ENCODE measurements around the gene TIMP2. TPM values are rescaled to one million over a fixed set of nuclear protein-coding genes. Genes with fewer than 3 reads are reported as not detected.

TIMP2 gene
- total RNA-seq, 1 experiment from 2014 or later = 60.5 TPM

GRCh38 chr17:78842881-78843565 is 82.2 kb downstream of the TIMP2 start:
- intact Hi-C loops (cut with micrococcal nuclease; ENCODE audit: unreplicated experiment) = no loop called here
- BruUV-seq (replicated peaks) = no TSS peak
- no peaks in the 10 kb centered on the region for H3K27me3 ChIP-seq (replicated peaks; ENCODE audit: insufficient read depth, low read depth, low read length, poor library complexity)
- no peaks in the 10 kb centered on the region for H3K9me3 ChIP-seq (ENCODE audit: low read depth, low read length, poor library complexity, severe bottlenecking)
- no peak overlapping the region for H3K4me3 ChIP-seq (ENCODE audit: low read depth, low read length, poor library complexity, severe bottlenecking)
- no peaks in the 10 kb centered on the region for H3K4me1 ChIP-seq (ENCODE audit: insufficient read depth, low read length, poor library complexity, severe bottlenecking)
- peak; percentile 76 for DNase-seq (ENCODE audit: low spot score)
- H3K27ac ChIP-seq (ENCODE audit: low read depth, low read length, poor library complexity, severe bottlenecking) = no peak overlapping the region
- peaks cover 4% of the 10 kb centered on the region for H3K36me3 ChIP-seq (ENCODE audit: insufficient read depth, low read length, poor library complexity, severe bottlenecking)
- no peak for TF ChIP-seq EZH2 (IDR thresholded peaks at IDR 0.05; ENCODE audit: borderline replicate concordance, low read depth, low read length, poor library complexity, severe bottlenecking)
- TF ChIP-seq CTCF (conservative IDR thresholded peaks at IDR 0.05; ENCODE audit: low read depth, low read length) = peak; percentile 84
- ChIA-PET POLR2A (ENCODE audit: low non-redundant PET) (no interaction called here), CTCF (interaction anchor here (0.5 to 0.6 kb wide), 3 partner anchors 80 to 346 kb away, joined by 3 to 6 read pairs (median 3); no protein-coding TSS in a partner anchor)

- H3K4me1 ChIP-seq (ENCODE audit: insufficient read depth, low read length, poor library complexity, severe bottlenecking) = no peaks in the 10 kb centered on the region
- H3K36me3 ChIP-seq (ENCODE audit: insufficient read depth, low read length, poor library complexity, severe bottlenecking) = peaks cover 24% of the 10 kb centered on the region
- H3K9me3 ChIP-seq (ENCODE audit: low read depth, low read length, poor library complexity, severe bottlenecking) = no peaks in the 10 kb centered on the region
- BruUV-seq (replicated peaks) = no TSS peak
- peak within 1 kb of the TSS; percentile 81 for H3K4me3 ChIP-seq (ENCODE audit: low read depth, low read length, poor library complexity, severe bottlenecking)
- ChIA-PET POLR2A (ENCODE audit: low non-redundant PET) (no interaction called here), CTCF (no interaction called here)
- H3K27ac ChIP-seq (ENCODE audit: low read depth, low read length, poor library complexity, severe bottlenecking) = peak within 1 kb of the TSS; percentile 96
- peak; percentile 99 for DNase-seq (ENCODE audit: low spot score)
- TF ChIP-seq EZH2 (IDR thresholded peaks at IDR 0.05; ENCODE audit: borderline replicate concordance, low read depth, low read length, poor library complexity, severe bottlenecking) (no peak), CTCF (conservative IDR thresholded peaks at IDR 0.05; ENCODE audit: low read depth, low read length) (no peak; the same call in 1 of the 2 replicates)
- no peaks in the 10 kb centered on the region for H3K27me3 ChIP-seq (replicated peaks; ENCODE audit: insufficient read depth, low read depth, low read length, poor library complexity)
- intact Hi-C loops (cut with micrococcal nuclease; ENCODE audit: unreplicated experiment) = no loop called here
Measured at GRCh38 chr17:78840780-78841611, 84.2 kb downstream of the TIMP2 start, which contains the start of gene USP36. TSS of gene USP36 (minus strand) at chr17:78840814. CDS start at chr17:78836363, 4,451 bp downstream.

GRCh38 chr17:78840530-78840779 is 84.7 kb downstream of the TIMP2 start:
- H3K4me1 ChIP-seq (ENCODE audit: insufficient read depth, low read length, poor library complexity, severe bottlenecking) = no peaks in the 10 kb centered on the region
- no peak for DNase-seq (ENCODE audit: low spot score)
- TF ChIP-seq EZH2 (IDR thresholded peaks at IDR 0.05; ENCODE audit: borderline replicate concordance, low read depth, low read length, poor library complexity, severe bottlenecking) (no peak), CTCF (conservative IDR thresholded peaks at IDR 0.05; ENCODE audit: low read depth, low read length) (no peak)
- peak overlapping the region; percentile 96 for H3K27ac ChIP-seq (ENCODE audit: low read depth, low read length, poor library complexity, severe bottlenecking)
- H3K9me3 ChIP-seq (ENCODE audit: low read depth, low read length, poor library complexity, severe bottlenecking) = no peaks in the 10 kb centered on the region
- ChIA-PET POLR2A (ENCODE audit: low non-redundant PET) (no interaction called here), CTCF (no interaction called here)
- intact Hi-C loops (cut with micrococcal nuclease; ENCODE audit: unreplicated experiment) = no loop called here
- H3K36me3 ChIP-seq (ENCODE audit: insufficient read depth, low read length, poor library complexity, severe bottlenecking) = peaks cover 30% of the 10 kb centered on the region
- H3K27me3 ChIP-seq (replicated peaks; ENCODE audit: insufficient read depth, low read depth, low read length, poor library complexity) = no peaks in the 10 kb centered on the region
- no TSS peak for BruUV-seq (replicated peaks)
- H3K4me3 ChIP-seq (ENCODE audit: low read depth, low read length, poor library complexity, severe bottlenecking) = peak overlapping the region; percentile 81

Measured in A673 (cell line).